Transverse colon (tissue), 4 donors: ENCODE data around the gene FAM170B. TPM values are rescaled to one million over a fixed set of nuclear protein-coding genes. Genes with fewer than 3 reads are reported as not detected.
A peak's percentile ranks its signal among the peaks of the same experiment; 100 is the strongest.

Source experiments
- DNase-seq: peaks from one replicate; pipeline ENCODE4 v3.0.0-alpha.2; 2019
- H3K27ac ChIP-seq, 4 donors: fragments of 200-600 bp; sonication (generic); 2 replicates each; pipeline ENCODE4 v1.5.1; 2016 to 2018; ENCODE audit warnings: inconsistent platforms in 4 of 4
- H3K27me3 ChIP-seq: fragments of 200-600 bp; sonication (generic); 2 replicates; pipeline ENCODE4 v1.5.1; 2017; ENCODE audit warnings: inconsistent platforms
- H3K36me3 ChIP-seq, 4 donors: fragments of 200-600 bp; sonication (generic); 2 replicates each; pipeline ENCODE4 v1.5.1; 2017 to 2019; ENCODE audit warnings: inconsistent platforms in 4 of 4
- H3K4me1 ChIP-seq, 4 donors: fragments of 200-600 bp; sonication (generic); 2 replicates each; pipeline ENCODE4 v1.5.1; 2017 to 2020; ENCODE audit warnings: inconsistent platforms in 4 of 4
- H3K4me3 ChIP-seq, 4 donors: fragments of 200-600 bp; sonication (generic); 1 replicate in 1 of 4; 2 replicates in 3 of 4; pipeline versions ENCODE4 v1.5.1 to v1.6.1; 2017 to 2019; ENCODE audit warnings: inconsistent platforms in 4 of 4
- H3K9me3 ChIP-seq, 2 donors: fragments of 200-600 bp; sonication (generic); 2 replicates each; pipeline ENCODE4 v1.5.1; 2017 to 2019; ENCODE audit warnings: inconsistent platforms in 2 of 2
- CTCF ChIP-seq, 5 experiments: fragments of 200-600 bp in 3 of 5; fragments of 450-650 bp in 2 of 5; sonication (generic) in 3 of 5; IDR thresholded peaks; 1 replicate in 2 of 5; 2 replicates in 3 of 5; pipeline ENCODE4 v1.5.1; 2016 to 2017; ENCODE audit warnings: antibody characterized with exemption in 5 of 5, inconsistent platforms in 3 of 5, mild to moderate bottlenecking in 2 of 5, moderate library complexity in 1 of 5
- EP300 ChIP-seq: sonication (generic); formaldehyde crosslinking; IDR thresholded peaks from one replicate; pipeline ENCODE4 v1.6.1; 2017; ENCODE audit warnings: antibody characterized with exemption, low read depth
- POLR2A ChIP-seq: fragments of 450-650 bp; IDR thresholded peaks from one replicate; pipeline ENCODE4 v1.6.1; 2016; ENCODE audit warnings: antibody characterized with exemption, mild to moderate bottlenecking, moderate library complexity
- POLR2AphosphoS5 ChIP-seq, 3 donors: sonication (generic); formaldehyde crosslinking; IDR thresholded peaks; one replicate each; pipeline ENCODE4 v1.6.1; 2016; ENCODE audit warnings: antibody characterized with exemption in 3 of 3
- WGBS, 2 donors: methylation state at CpG; one replicate each; pipeline ENCODE4 v1.1.5; 2018; ENCODE audit warnings: low coverage in 1 of 2; 5-methylcytosine and 5-hydroxymethylcytosine counted together
- in situ Hi-C, 4 donors: fragments of 200-750 bp; cut with MboI; loops; one replicate each; pipeline versions ENCODE4 v1.15.0 to v1.15.1; 2017; ENCODE audit warnings: low sequenced_read_pairs in 3 of 4, low pct_ligation_motif_present in 1 of 4, low pct_unique_long_range_greater_than_20kb in 1 of 4
- intact Hi-C: fragments of 100-400 bp; cut with DNase I; formaldehyde crosslinking; loops from one replicate; pipeline ENCODE4 v1.15.1; 2023; ENCODE audit warnings: low total_unique reads
- total RNA-seq, 4 donors: library from RNA; depleted of rRNA; stranded (reverse); fragments of >200 nt; gene quantifications; one replicate each; pipeline ENCODE4 v1.1.0, GENCODE V29; 2016

The FAM170B gene
- total RNA-seq, 4 donors from 2014 or later = not detected

GRCh38 chr10:49112098-49112497 lies 21.7 kb downstream of the FAM170B start:
- 75% methylated on average over 3 of the region's 3 CpGs; no CpG with 5 or more reads in 1 of the 2 donors for WGBS, 2 donors

GRCh38 chr10:49111320-49111698 lies 22.5 kb downstream of the FAM170B start:
- H3K27ac ChIP-seq = peak overlapping the region in 1 of 4 donors; percentile 28
- in situ Hi-C loops (no loop called here), intact Hi-C loops (no loop called here)
- peaks cover 18% of the 10 kb centered on the region for H3K27me3 ChIP-seq
- WGBS, 2 donors = 71% methylated on average over 8 of the region's 8 CpGs; no CpG with 5 or more reads in 1 of the 2 donors
- H3K4me1 ChIP-seq = peaks cover 0 to 8% (median 4%) of the 10 kb centered on the region in 4 donors
- DNase-seq = no peak
- H3K36me3 ChIP-seq = no peaks in the 10 kb centered on the region
- no peak overlapping the region for H3K4me3 ChIP-seq
- no peak for TF ChIP-seq EP300
- TF ChIP-seq POLR2A = no peak
- TF ChIP-seq CTCF (IDR thresholded peaks at IDR 0.05) = no peak
- TF ChIP-seq POLR2AphosphoS5 (IDR thresholded peaks at IDR 0.05) = no peak
- H3K9me3 ChIP-seq = no peaks in the 10 kb centered on the region

More at GRCh38 chr10:49112098-49112497, 21.7 kb downstream of the FAM170B start:
- no peak overlapping the region for H3K4me3 ChIP-seq
- intact Hi-C loops = no loop called here
- peaks cover 22% of the 10 kb centered on the region for H3K27me3 ChIP-seq
- peaks cover 0 to 4% (median 2%) of the 10 kb centered on the region in 4 donors for H3K4me1 ChIP-seq
- no peaks in the 10 kb centered on the region for H3K9me3 ChIP-seq
- no peak for DNase-seq
- TF ChIP-seq EP300 = no peak
- TF ChIP-seq POLR2AphosphoS5 (IDR thresholded peaks at IDR 0.05) = no peak
- no peak for TF ChIP-seq CTCF (IDR thresholded peaks at IDR 0.05)
- TF ChIP-seq POLR2A = no peak
- H3K27ac ChIP-seq = no peak overlapping the region
- in situ Hi-C loops = no loop called here
- no peaks in the 10 kb centered on the region for H3K36me3 ChIP-seq

GRCh38 chr10:49110684-49111319 lies 23.0 kb downstream of the FAM170B start:
- Histone ChIP-seq H3K27me3 (peaks cover 14% of the 10 kb centered on the region), H3K36me3 (no peaks in the 10 kb centered on the region), H3K9me3 (no peaks in the 10 kb centered on the region), H3K4me3 (no peak overlapping the region), H3K4me1 (peaks cover 0 to 11% (median 4%) of the 10 kb centered on the region in 4 donors), H3K27ac (peak overlapping the region; percentile 23 to 40 (median 32))
- WGBS, 2 donors = 92% methylated on average over 4 of the region's 4 CpGs; no CpG with 5 or more reads in 1 of the 2 donors
- in situ Hi-C loops = no loop called here
- no peak for DNase-seq
- TF ChIP-seq POLR2AphosphoS5 (IDR thresholded peaks at IDR 0.05) (no peak), POLR2A (no peak), CTCF (IDR thresholded peaks at IDR 0.05) (no peak), EP300 (no peak)
- intact Hi-C loops = no loop called here

- no peak overlapping the region for H3K4me3 ChIP-seq
- DNase-seq = peak; percentile 46
- intact Hi-C loops = no loop called here
- peaks cover 7% of the 10 kb centered on the region for H3K27me3 ChIP-seq
- in situ Hi-C loops = no loop called here
- peak in 2 of 3 donors; percentile 55 to 59 for TF ChIP-seq POLR2AphosphoS5 (IDR thresholded peaks at IDR 0.05)
- no peak for TF ChIP-seq CTCF (IDR thresholded peaks at IDR 0.05)
- no peak for TF ChIP-seq EP300
- TF ChIP-seq POLR2A = no peak
- 49% methylated on average over 9 of the region's 9 CpGs; no CpG with 5 or more reads in 1 of the 2 donors for WGBS, 2 donors
- peak overlapping the region; percentile 28 to 40 (median 37) for H3K27ac ChIP-seq
- H3K36me3 ChIP-seq = no peaks in the 10 kb centered on the region
- peaks cover 0 to 11% (median 4%) of the 10 kb centered on the region in 4 donors for H3K4me1 ChIP-seq
- no peaks in the 10 kb centered on the region for H3K9me3 ChIP-seq
These were observed 24.0 kb downstream of the FAM170B start for GRCh38 chr10:49109669-49110340.
